OCI-LY3 (cell line): ENCODE measurements around the gene ARL5A.

Experiments
- EZH2phosphoT487 ChIP-seq: fragments of 200-600 bp; shearing (Covaris generic); IDR thresholded peaks from 2 replicates; pipeline ENCODE4 v1.6.1; 2018; ENCODE audit warnings: antibody characterized with exemption, mixed run types, low read depth
- TF ChIP-seq, protein P1 (sequence below): fragments of 200-600, 300-600 bp; sonication (generic); IDR thresholded peaks from 2 replicates; pipeline ENCODE4 v1.5.1; 2014; ENCODE audit warnings: antibody characterized with exemption, low read length, low read depth

DNA sequence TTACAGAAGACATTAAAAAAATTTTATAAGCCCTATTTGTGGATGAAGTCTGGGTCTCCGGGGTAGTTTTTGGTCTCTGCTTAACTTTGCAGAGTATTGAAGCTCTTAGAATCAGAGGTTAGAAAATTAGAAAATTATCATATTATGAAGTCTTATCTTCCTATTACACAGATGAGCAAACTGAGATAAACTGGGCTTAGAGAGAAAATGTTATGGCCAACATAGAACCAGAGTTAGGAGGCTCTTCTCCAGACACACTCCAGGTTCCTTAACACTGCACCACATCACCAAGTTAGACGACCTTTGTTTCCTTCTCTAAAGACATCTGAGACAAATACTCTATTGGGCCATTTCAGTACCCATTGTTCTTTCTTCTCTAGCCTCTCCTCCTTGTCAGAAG, 57.2 kb downstream of the ARL5A start:
- TF ChIP-seq, protein P1, sequence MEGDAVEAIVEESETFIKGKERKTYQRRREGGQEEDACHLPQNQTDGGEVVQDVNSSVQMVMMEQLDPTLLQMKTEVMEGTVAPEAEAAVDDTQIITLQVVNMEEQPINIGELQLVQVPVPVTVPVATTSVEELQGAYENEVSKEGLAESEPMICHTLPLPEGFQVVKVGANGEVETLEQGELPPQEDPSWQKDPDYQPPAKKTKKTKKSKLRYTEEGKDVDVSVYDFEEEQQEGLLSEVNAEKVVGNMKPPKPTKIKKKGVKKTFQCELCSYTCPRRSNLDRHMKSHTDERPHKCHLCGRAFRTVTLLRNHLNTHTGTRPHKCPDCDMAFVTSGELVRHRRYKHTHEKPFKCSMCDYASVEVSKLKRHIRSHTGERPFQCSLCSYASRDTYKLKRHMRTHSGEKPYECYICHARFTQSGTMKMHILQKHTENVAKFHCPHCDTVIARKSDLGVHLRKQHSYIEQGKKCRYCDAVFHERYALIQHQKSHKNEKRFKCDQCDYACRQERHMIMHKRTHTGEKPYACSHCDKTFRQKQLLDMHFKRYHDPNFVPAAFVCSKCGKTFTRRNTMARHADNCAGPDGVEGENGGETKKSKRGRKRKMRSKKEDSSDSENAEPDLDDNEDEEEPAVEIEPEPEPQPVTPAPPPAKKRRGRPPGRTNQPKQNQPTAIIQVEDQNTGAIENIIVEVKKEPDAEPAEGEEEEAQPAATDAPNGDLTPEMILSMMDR: no peak
- TF ChIP-seq EZH2phosphoT487: no peak
